Gastroesophageal sphincter (tissue), 4 donors: ENCODE results near the gene ATP6V0D1. TPM values are rescaled to one million over a fixed set of nuclear protein-coding genes. Genes with fewer than 3 reads are reported as not detected.

ENCODE experiments used
- ATAC-seq: fragments of 150-250 bp; one replicate; pipeline ENCODE4 v1.9.1; 2016; ENCODE audit warnings: mild to moderate bottlenecking, moderate library complexity
- H3K27ac ChIP-seq, 4 donors: fragments of 200-600 bp; sonication (generic) in 3 of 4; 1 replicate in 3 of 4; 2 replicates in 1 of 4; pipeline ENCODE4 v1.5.1; 2016 to 2019
- H3K27me3 ChIP-seq: fragments of 200-600 bp; sonication (generic); one replicate; pipeline ENCODE4 v1.5.1; 2019
- H3K36me3 ChIP-seq, 2 donors: fragments of 200-600 bp; sonication (generic); one replicate each; pipeline ENCODE4 v1.5.1; 2019; ENCODE audit warnings: control low read depth in 1 of 2
- H3K4me1 ChIP-seq, 3 donors: fragments of 200-600 bp; sonication (generic); 1 replicate in 2 of 3; 2 replicates in 1 of 3; pipeline ENCODE4 v1.5.1; 2016 to 2019; ENCODE audit warnings: control low read depth in 2 of 3
- H3K4me3 ChIP-seq, 2 donors: fragments of 200-600 bp; sonication (generic); one replicate each; pipeline ENCODE4 v1.5.1; 2019; ENCODE audit warnings: mild to moderate bottlenecking in 1 of 2, moderate library complexity in 1 of 2
- H3K9me3 ChIP-seq, 3 donors: fragments of 200-600 bp; sonication (generic); one replicate each; pipeline ENCODE4 v1.5.1; 2017 to 2019; ENCODE audit warnings: control low read depth in 2 of 3
- EP300 ChIP-seq: sonication (generic); formaldehyde crosslinking; IDR thresholded peaks from one replicate; pipeline ENCODE4 v1.6.1; 2017; ENCODE audit warnings: antibody characterized with exemption, mild to moderate bottlenecking
- POLR2A ChIP-seq, 2 donors: fragments of 450-650 bp; IDR thresholded peaks; one replicate each; pipeline ENCODE4 v1.6.1; 2017; ENCODE audit warnings: antibody characterized with exemption in 2 of 2, mild to moderate bottlenecking in 2 of 2, moderate library complexity in 1 of 2
- POLR2AphosphoS5 ChIP-seq: sonication (generic); formaldehyde crosslinking; IDR thresholded peaks from one replicate; pipeline ENCODE4 v1.6.1; 2017; ENCODE audit warnings: antibody characterized with exemption
- WGBS, 2 donors: methylation state at CpG; one replicate each; pipeline ENCODE4 v1.1.5; 2018; ENCODE audit warnings: low coverage in 1 of 2; 5-methylcytosine and 5-hydroxymethylcytosine counted together
- total RNA-seq, 4 donors: library from RNA; depleted of rRNA; stranded (reverse); fragments of >200 nt; gene quantifications; one replicate each; pipeline ENCODE4 v1.1.0, GENCODE V29; 2016
- TF ChIP-seq, protein P1 (sequence below), 4 experiments: fragments of 200-600 bp in 2 of 4; fragments of 450-650 bp in 2 of 4; sonication (generic) in 1 of 4; IDR thresholded peaks; one replicate each; pipeline ENCODE4 v1.5.1; 2017 to 2019; ENCODE audit warnings: antibody characterized with exemption in 4 of 4, mild to moderate bottlenecking in 2 of 4, moderate library complexity in 2 of 4

Gene ATP6V0D1
- total RNA-seq, 4 donors from 2014 or later, result 94.2 to 145 (median 110) TPM

DNA sequence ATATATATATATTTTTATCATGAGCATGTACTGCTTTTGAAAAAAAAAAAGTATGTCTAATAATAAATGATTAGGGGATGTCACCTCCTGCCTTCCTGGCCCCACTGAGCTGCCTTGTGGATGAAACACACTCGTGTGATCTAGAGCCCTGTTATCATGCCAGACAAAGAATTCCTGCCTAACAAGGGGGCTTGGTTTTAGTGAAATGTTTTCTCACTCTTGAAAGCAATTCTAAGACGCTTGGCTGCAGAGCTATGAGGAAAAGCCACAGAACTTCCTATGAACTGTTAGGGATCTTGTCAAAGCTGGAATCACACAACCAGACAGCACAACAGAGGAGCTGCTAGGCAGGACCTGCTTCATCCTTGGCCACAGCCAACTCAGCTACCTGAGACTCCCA is 68.7 kb downstream of the ATP6V0D1 start:
- peaks cover 0 to 29% (median 9%) of the 10 kb centered on the region in 3 donors for H3K4me1 ChIP-seq
- H3K9me3 ChIP-seq, result no peaks in the 10 kb centered on the region
- no peak for ATAC-seq
- H3K4me3 ChIP-seq, result no peak overlapping the region
- WGBS, 2 donors, result 36 to 61% methylated on average over 2 of the region's 2 CpGs
- TF ChIP-seq EP300 (no peak), POLR2A (IDR thresholded peaks at IDR 0.05) (no peak), POLR2AphosphoS5 (no peak)
- TF ChIP-seq, protein P1, sequence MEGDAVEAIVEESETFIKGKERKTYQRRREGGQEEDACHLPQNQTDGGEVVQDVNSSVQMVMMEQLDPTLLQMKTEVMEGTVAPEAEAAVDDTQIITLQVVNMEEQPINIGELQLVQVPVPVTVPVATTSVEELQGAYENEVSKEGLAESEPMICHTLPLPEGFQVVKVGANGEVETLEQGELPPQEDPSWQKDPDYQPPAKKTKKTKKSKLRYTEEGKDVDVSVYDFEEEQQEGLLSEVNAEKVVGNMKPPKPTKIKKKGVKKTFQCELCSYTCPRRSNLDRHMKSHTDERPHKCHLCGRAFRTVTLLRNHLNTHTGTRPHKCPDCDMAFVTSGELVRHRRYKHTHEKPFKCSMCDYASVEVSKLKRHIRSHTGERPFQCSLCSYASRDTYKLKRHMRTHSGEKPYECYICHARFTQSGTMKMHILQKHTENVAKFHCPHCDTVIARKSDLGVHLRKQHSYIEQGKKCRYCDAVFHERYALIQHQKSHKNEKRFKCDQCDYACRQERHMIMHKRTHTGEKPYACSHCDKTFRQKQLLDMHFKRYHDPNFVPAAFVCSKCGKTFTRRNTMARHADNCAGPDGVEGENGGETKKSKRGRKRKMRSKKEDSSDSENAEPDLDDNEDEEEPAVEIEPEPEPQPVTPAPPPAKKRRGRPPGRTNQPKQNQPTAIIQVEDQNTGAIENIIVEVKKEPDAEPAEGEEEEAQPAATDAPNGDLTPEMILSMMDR (IDR thresholded peaks at IDR 0.05), result no peak
- H3K27ac ChIP-seq, result no peak overlapping the region
- peaks cover 0 to 6% of the 10 kb centered on the region in 2 donors for H3K36me3 ChIP-seq
- H3K27me3 ChIP-seq, result no peaks in the 10 kb centered on the region

DNA sequence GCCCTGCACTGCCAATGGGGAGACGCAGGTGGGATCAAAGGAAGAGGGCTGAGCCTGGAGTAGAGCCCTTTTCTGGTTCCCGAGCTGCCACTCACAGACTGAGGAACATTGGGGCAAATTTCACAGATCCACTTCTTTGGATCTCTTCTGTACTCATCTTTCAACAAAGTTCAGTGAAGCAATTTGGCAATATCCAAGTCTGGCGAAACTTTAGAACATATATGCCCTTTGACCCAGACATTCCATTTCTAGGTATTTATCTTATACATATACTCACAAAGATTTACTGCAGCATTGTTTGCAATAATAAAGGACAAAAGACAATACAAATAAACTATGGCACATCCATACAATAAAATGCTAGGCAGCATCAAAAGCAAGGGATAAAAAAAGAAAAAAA is 69.6 kb downstream of the ATP6V0D1 start:
- ATAC-seq, result no peak
- Histone ChIP-seq H3K27me3 (no peaks in the 10 kb centered on the region), H3K27ac (no peak overlapping the region), H3K36me3 (peaks cover 0 to 6% of the 10 kb centered on the region in 2 donors), H3K4me1 (peaks cover 0 to 30% (median 10%) of the 10 kb centered on the region in 3 donors), H3K4me3 (no peak overlapping the region), H3K9me3 (no peaks in the 10 kb centered on the region)
- TF ChIP-seq POLR2A (IDR thresholded peaks at IDR 0.05), result no peak
- TF ChIP-seq EP300, result no peak
- no peak for TF ChIP-seq POLR2AphosphoS5
- TF ChIP-seq, protein P1 (IDR thresholded peaks at IDR 0.05), result no peak
- WGBS, 2 donors, result 80 to 92% methylated on average over 3 of the region's 3 CpGs

DNA sequence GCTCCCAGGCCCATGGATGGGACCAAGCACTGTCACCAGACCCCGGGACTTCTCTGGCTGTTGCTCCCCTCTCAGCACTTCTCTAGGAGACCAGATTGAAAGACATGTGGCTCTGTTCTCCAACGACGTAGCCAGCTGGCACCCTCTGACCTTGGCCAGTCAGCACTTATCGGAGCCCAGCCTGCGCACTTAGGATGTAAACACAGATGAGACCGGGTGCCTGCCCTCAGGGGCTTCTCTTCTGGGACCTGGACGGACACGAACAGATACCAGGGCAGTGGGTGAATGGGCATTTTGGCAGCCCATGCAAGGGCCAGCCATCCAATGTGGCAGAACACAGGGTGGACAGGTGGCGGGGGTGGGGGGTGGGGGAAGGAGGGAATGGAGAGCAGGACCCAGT is 71.3 kb downstream of the ATP6V0D1 start:
- Histone ChIP-seq H3K36me3 (peaks cover 0 to 12% of the 10 kb centered on the region in 2 donors), H3K27ac (no peak overlapping the region), H3K4me1 (peaks cover 0 to 25% (median 11%) of the 10 kb centered on the region in 3 donors), H3K4me3 (no peak overlapping the region), H3K9me3 (no peaks in the 10 kb centered on the region), H3K27me3 (no peaks in the 10 kb centered on the region)
- WGBS, 2 donors, result 83% methylated on average over 1 of the region's 9 CpGs; no CpG with 5 or more reads in 1 of the 2 donors
- TF ChIP-seq POLR2A (IDR thresholded peaks at IDR 0.05) (no peak), POLR2AphosphoS5 (no peak), EP300 (no peak)
- TF ChIP-seq, protein P1 (IDR thresholded peaks at IDR 0.05), result no peak
- ATAC-seq, result no peak

DNA sequence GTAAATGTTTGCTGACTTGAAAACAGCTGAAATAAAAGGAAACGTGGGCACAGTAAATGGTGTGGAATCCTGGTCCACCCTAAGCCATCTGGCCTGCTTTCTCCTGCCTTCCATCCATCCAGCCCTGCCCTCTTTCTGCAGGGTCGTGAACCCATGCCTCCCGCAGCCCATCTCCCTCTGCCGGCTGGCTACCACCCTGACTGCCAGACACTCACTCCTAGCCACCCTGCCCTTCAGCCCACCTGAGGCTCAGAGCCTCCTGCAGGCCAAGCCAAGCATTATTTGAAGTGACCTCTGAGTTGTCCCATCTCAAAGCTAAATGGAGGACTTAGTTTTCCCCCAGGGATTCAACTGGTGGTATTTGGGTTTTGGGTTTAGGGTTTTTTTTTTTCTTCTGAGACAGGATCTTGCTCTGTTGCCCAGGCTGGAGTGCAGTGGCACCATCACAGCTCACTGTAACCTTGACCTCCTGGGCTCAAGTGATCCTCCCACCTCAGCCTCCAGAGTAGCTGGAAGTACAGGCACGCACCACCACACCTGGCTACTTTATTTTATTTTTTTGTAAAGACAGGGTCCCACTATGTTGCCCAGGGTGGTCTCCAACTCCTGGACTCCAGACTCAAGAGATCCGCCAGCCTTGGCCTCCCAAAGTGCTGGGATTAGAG is 73.0 kb downstream of the ATP6V0D1 start:
- ATAC-seq, result no peak
- H3K27me3 ChIP-seq, result no peaks in the 10 kb centered on the region
- TF ChIP-seq POLR2A (IDR thresholded peaks at IDR 0.05) (no peak), POLR2AphosphoS5 (no peak), EP300 (no peak)
- TF ChIP-seq, protein P1 (IDR thresholded peaks at IDR 0.05), result no peak
- peak overlapping the region in 2 of 4 donors; percentile 68 to 76 for H3K27ac ChIP-seq
- H3K36me3 ChIP-seq, result peaks cover 0 to 18% of the 10 kb centered on the region in 2 donors
- no peaks in the 10 kb centered on the region for H3K9me3 ChIP-seq
- 61 to 83% methylated on average over 5 of the region's 6 CpGs for WGBS, 2 donors
- H3K4me3 ChIP-seq, result no peak overlapping the region
- H3K4me1 ChIP-seq, result peaks cover 0 to 17% (median 11%) of the 10 kb centered on the region in 3 donors
